Kidney (tissue), 13 donors: ENCODE measurements around the gene MTCL3.

Source experiments
- DNase-seq, 5 donors: peaks; one replicate each; pipeline ENCODE4 v3.0.0-alpha.2; 2013 to 2020
- FAIRE-seq: peaks from 2 replicates; lab custom pipeline; 2012; peaks lifted over from hg19 to GRCh38; lab: Jason Lieb, UNC
- H3K27ac ChIP-seq, 2 donors: one replicate each; pipeline ENCODE4 v1.7.0; 2013; ENCODE audit warnings: low read depth in 2 of 2, low read length in 2 of 2, inconsistent platforms in 1 of 2
- H3K27me3 ChIP-seq: one replicate; pipeline ENCODE4 v1.7.1; 2013; ENCODE audit warnings: low read length, inconsistent platforms; ENCODE audit not compliant: control insufficient read depth, insufficient read depth
- H3K36me3 ChIP-seq, 3 donors: one replicate each; pipeline versions ENCODE4 v1.7.0 to v1.7.1; 2013; ENCODE audit warnings: low read length in 3 of 3, control low read depth in 1 of 3, inconsistent platforms in 1 of 3; ENCODE audit not compliant: insufficient read depth in 3 of 3, control insufficient read depth in 2 of 3
- H3K4me1 ChIP-seq, 3 donors: one replicate each; pipeline versions ENCODE4 v1.7.0 to v1.7.1; 2013; ENCODE audit warnings: low read length in 3 of 3, inconsistent platforms in 1 of 3, low read depth in 1 of 3; ENCODE audit not compliant: control insufficient read depth in 2 of 3, insufficient read depth in 2 of 3
- H3K4me3 ChIP-seq, 3 donors: one replicate each; pipeline versions ENCODE4 v1.7.0 to v1.8.1; 2013; ENCODE audit warnings: low read length in 3 of 3, control low read depth in 1 of 3, inconsistent platforms in 1 of 3
- H3K9ac ChIP-seq, 3 donors: one replicate each; pipeline versions ENCODE4 v1.7.0 to v1.7.1; 2013; ENCODE audit warnings: low read length in 3 of 3, control low read depth in 1 of 3, inconsistent platforms in 1 of 3
- H3K9me3 ChIP-seq, 3 donors: one replicate each; pipeline versions ENCODE4 v1.7.0 to v1.7.1; 2013; ENCODE audit warnings: low read length in 3 of 3, control low read depth in 1 of 3, inconsistent platforms in 1 of 3; ENCODE audit not compliant: control insufficient read depth in 2 of 3, insufficient read depth in 1 of 3
- intact Hi-C: fragments of 100-400 bp; cut with DNase I; formaldehyde crosslinking; loops from one replicate; pipeline ENCODE4 v1.11.1; 2022
- TF ChIP-seq, protein P1 (sequence below): IDR thresholded peaks from 3 replicates; pipeline ENCODE4 v1.5.1; 2012; ENCODE audit warnings: mild to moderate bottlenecking, moderate library complexity, borderline replicate concordance; ENCODE audit not compliant: insufficient read depth; ENCODE audit errors: extremely low read depth
- donor health status: control.
- donor health status: control.
- donor health status: control.
- donor health status: control.
- donor health status: control.
- donor health status: DM: yes; HTN: yes; CAD: no.
- donor health status: Normal renal cell carcinoma (clear cell type).

MTCL3 gene

DNA sequence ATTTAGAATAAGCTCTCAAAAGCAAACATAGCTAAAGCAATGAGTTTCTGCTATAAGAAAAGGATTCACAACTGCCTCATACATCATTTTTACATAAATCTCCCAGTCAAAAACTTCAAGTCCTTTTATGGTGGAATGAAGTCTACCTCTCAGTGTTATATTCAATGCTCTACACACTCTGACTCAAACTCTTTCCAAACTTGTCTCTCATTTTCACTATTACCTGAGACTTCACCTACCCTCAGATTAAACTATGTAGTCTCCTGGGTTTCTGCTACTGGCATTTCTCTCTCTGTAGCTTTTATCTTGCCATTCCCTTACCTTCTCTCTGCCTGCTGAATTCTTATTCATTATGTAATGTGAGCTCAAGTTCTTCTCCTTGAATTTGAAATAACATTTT, 71.4 kb downstream of the MTCL3 start:
- Histone ChIP-seq H3K36me3 (no peaks in the 10 kb centered on the region), H3K27ac (no peak overlapping the region), H3K4me1 (no peaks in the 10 kb centered on the region), H3K4me3 (no peak overlapping the region), H3K9me3 (no peaks in the 10 kb centered on the region), H3K27me3 (no peaks in the 10 kb centered on the region), H3K9ac (no peak overlapping the region)
- DNase-seq (no peak), FAIRE-seq (no peak)
- TF ChIP-seq, protein P1, sequence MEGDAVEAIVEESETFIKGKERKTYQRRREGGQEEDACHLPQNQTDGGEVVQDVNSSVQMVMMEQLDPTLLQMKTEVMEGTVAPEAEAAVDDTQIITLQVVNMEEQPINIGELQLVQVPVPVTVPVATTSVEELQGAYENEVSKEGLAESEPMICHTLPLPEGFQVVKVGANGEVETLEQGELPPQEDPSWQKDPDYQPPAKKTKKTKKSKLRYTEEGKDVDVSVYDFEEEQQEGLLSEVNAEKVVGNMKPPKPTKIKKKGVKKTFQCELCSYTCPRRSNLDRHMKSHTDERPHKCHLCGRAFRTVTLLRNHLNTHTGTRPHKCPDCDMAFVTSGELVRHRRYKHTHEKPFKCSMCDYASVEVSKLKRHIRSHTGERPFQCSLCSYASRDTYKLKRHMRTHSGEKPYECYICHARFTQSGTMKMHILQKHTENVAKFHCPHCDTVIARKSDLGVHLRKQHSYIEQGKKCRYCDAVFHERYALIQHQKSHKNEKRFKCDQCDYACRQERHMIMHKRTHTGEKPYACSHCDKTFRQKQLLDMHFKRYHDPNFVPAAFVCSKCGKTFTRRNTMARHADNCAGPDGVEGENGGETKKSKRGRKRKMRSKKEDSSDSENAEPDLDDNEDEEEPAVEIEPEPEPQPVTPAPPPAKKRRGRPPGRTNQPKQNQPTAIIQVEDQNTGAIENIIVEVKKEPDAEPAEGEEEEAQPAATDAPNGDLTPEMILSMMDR: no peak
- intact Hi-C loops: no loop called here

DNA sequence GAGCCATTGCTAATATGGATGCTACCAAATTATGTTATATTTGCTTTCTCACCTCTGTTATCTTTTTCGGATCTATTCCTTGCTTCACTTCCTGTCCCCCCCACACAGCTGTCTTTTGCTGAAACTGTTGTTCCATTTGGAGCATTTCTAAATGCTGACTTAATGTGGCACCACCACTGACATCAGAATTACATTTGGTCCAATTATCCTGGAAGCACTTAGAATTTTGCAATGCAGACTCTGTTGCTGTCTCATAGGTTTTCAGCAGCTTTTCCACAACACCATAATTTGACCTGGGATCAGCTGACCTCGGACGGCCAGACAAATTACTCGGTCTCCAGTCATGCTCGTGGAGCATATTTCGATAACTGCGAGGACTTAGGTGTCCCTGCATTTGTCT, 72.8 kb downstream of the MTCL3 start:
- DNase-seq: no peak
- H3K36me3 ChIP-seq: no peaks in the 10 kb centered on the region
- no peak overlapping the region for H3K27ac ChIP-seq
- no peaks in the 10 kb centered on the region for H3K9me3 ChIP-seq
- no peak for FAIRE-seq
- H3K9ac ChIP-seq: no peak overlapping the region
- H3K4me1 ChIP-seq: no peaks in the 10 kb centered on the region
- H3K4me3 ChIP-seq: no peak overlapping the region
- no peaks in the 10 kb centered on the region for H3K27me3 ChIP-seq
- intact Hi-C loops: no loop called here
- TF ChIP-seq, protein P1: no peak

DNA sequence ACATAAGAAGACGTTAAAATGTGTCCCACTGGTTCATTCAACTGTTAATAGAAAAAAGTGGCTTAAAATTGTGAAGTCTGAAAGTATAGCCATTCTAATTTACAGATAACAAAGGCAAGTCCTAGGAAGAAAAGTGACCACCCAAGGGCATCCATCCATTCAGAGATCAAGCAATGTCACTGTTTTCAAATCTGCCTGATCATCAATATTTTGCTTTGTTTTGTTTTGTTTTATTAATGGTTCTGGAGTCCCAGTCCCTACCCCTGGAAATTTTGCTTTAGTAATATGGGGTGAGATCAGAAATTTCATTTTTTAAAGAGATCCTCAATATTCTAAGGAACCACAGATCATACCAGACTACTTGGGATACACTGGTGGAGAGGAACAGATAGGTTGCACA, 77.3 kb downstream of the MTCL3 start:
- no peaks in the 10 kb centered on the region for H3K9me3 ChIP-seq
- H3K9ac ChIP-seq: no peak overlapping the region
- FAIRE-seq (no peak), DNase-seq (no peak)
- intact Hi-C loops: no loop called here
- TF ChIP-seq, protein P1: no peak
- no peak overlapping the region for H3K4me3 ChIP-seq
- no peak overlapping the region for H3K27ac ChIP-seq
- H3K4me1 ChIP-seq: no peaks in the 10 kb centered on the region
- no peaks in the 10 kb centered on the region for H3K36me3 ChIP-seq
- H3K27me3 ChIP-seq: no peaks in the 10 kb centered on the region

DNA sequence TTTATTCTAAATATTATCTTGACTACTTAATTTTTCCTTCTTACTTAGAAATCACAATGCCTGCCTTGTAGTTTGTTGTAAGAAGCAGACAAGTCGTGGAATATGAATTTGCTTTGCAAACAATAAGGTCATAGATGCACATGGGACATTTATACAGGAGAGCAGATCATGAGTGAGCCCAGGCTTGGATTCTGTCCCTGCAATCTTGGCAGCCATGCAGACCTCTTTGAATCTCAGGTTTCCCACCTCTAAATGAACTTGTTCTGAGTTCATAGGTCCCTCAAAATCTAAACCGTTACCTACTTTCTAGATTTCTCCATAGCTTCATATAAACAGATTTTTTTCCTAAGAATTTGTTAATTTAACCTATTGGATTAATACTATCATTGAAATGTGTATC, 79.4 kb downstream of the MTCL3 start:
- FAIRE-seq: no peak
- intact Hi-C loops: no loop called here

More for the DNA sequence above, 79.4 kb downstream of the MTCL3 start:
- TF ChIP-seq, protein P1: no peak
- Histone ChIP-seq H3K27ac (no peak overlapping the region), H3K27me3 (no peaks in the 10 kb centered on the region), H3K36me3 (no peaks in the 10 kb centered on the region), H3K4me1 (no peaks in the 10 kb centered on the region), H3K9me3 (no peaks in the 10 kb centered on the region), H3K4me3 (no peak overlapping the region), H3K9ac (no peak overlapping the region)
- no peak for DNase-seq
